HG02798 (cell line): ENCODE measurements around the gene GLRA1.
"Not testable (repeated sequence)": the region's sequence is repeated elsewhere in the genome, so short reads cannot be mapped to it uniquely, and the experiment has no call there.

Experiments used
- ATAC-seq: cut with Tn5 transposase; IDR thresholded peaks from one replicate; pipeline ENCODE4 v1.9.1; 2021; ENCODE audit warnings: mild to moderate bottlenecking; ENCODE audit not compliant: unreplicated experiment, poor library complexity

GLRA1 gene

GRCh38 chr5:151921916-151922315, 2.7 kb downstream of the GLRA1 start:
- ATAC-seq, result no peak

GRCh38 chr5:151917904-151918303, 6.7 kb downstream of the GLRA1 start:
- ATAC-seq, result no peak

- no peak for ATAC-seq
Measured at GRCh38 chr5:151913425-151913824, 11.2 kb downstream of the GLRA1 start.

GRCh38 chr5:151912360-151912759, 12.3 kb downstream of the GLRA1 start:
- ATAC-seq, result no peak

GRCh38 chr5:151911011-151911410, 13.6 kb downstream of the GLRA1 start:
- ATAC-seq, result no peak

GRCh38 chr5:151909628-151910027, 15.0 kb downstream of the GLRA1 start:
- no peak for ATAC-seq

GRCh38 chr5:151906246-151906645, 18.4 kb downstream of the GLRA1 start:
- ATAC-seq, result no peak

GRCh38 chr5:151905557-151905961, 19.1 kb downstream of the GLRA1 start:
- ATAC-seq, result no peak

GRCh38 chr5:151904909-151905308, 19.7 kb downstream of the GLRA1 start:
- no peak for ATAC-seq

- ATAC-seq, result no peak
Measured at GRCh38 chr5:151904127-151904526, 20.5 kb downstream of the GLRA1 start.

- ATAC-seq, result peak; percentile 93
Measured at GRCh38 chr5:151903243-151903653, 21.4 kb downstream of the GLRA1 start.

- peak; percentile 22 for ATAC-seq
Measured at GRCh38 chr5:151902215-151902614, 22.4 kb downstream of the GLRA1 start.

- no peak for ATAC-seq
Measured at GRCh38 chr5:151901611-151902010, 23.0 kb downstream of the GLRA1 start.

GRCh38 chr5:151900891-151901290, 23.8 kb downstream of the GLRA1 start:
- no peak for ATAC-seq

GRCh38 chr5:151899399-151899798, 25.3 kb downstream of the GLRA1 start:
- ATAC-seq, result no peak

GRCh38 chr5:151897896-151898295, 26.8 kb downstream of the GLRA1 start:
- no peak for ATAC-seq

- no peak for ATAC-seq
Measured at GRCh38 chr5:151897020-151897552, 27.6 kb downstream of the GLRA1 start.

- ATAC-seq, result no peak
Measured at GRCh38 chr5:151896031-151896691, 28.5 kb downstream of the GLRA1 start.

- ATAC-seq, result no peak
Measured at GRCh38 chr5:151895660-151896030, 29.0 kb downstream of the GLRA1 start.

- not testable (repeated sequence) for ATAC-seq
Measured at GRCh38 chr5:151893485-151893884, 31.2 kb downstream of the GLRA1 start.

GRCh38 chr5:151892393-151892792, 32.3 kb downstream of the GLRA1 start:
- no peak for ATAC-seq

GRCh38 chr5:151890299-151890698, 34.4 kb downstream of the GLRA1 start:
- ATAC-seq, result no peak
